A172 (cell line): Measurements from ENCODE around the gene RCOR1. TPM values are rescaled to one million over a fixed set of nuclear protein-coding genes. Genes with fewer than 3 reads are reported as not detected.

Source experiments
- DNase-seq: peaks from one replicate; pipeline ENCODE4 v3.0.0-alpha.2; 2015; ENCODE audit warnings: low spot score
- total RNA-seq: library from RNA; depleted of rRNA; stranded (reverse); fragments of >200 nt; shearing (Covaris generic); gene quantifications from 2 replicates; pipeline ENCODE4 v1.2.3, GENCODE V29; 2014; rRNA removed

RCOR1 gene
- total RNA-seq, 1 experiment from 2014 or later, result 11.1 TPM

- DNase-seq, result peak; percentile 30
These were observed 183.7 kb downstream of the RCOR1 start for GRCh38 chr14:102775855-102776760.

GRCh38 chr14:102776761-102777710 is 184.6 kb downstream of the RCOR1 start, which contains the start of gene TRAF3:
TRAF3 (plus strand) TSS chr14:102777449; CDS start chr14:102870202, 92,753 bp downstream.
- DNase-seq, result no peak

GRCh38 chr14:102777711-102778337 is 185.4 kb downstream of the RCOR1 start:
- no peak for DNase-seq

GRCh38 chr14:102778338-102779083 is 186.1 kb downstream of the RCOR1 start:
- no peak for DNase-seq

GRCh38 chr14:102779084-102779462 is 186.6 kb downstream of the RCOR1 start:
- DNase-seq, result no peak

GRCh38 chr14:102779574-102780315 is 187.3 kb downstream of the RCOR1 start:
- no peak for DNase-seq

Other genes with a start within 250 kb of the RCOR1 start
- 47.4 and 51.2 TPM in 2 replicates for gene CINP, start 229.8 kb upstream of the RCOR1 start, total RNA-seq
- 2.4 and 7.1 TPM in 2 replicates for gene TECPR2, start 229.7 kb upstream of the RCOR1 start, total RNA-seq
- 23.6 and 25.5 TPM in 2 replicates for gene ANKRD9, start 82.9 kb upstream of the RCOR1 start, total RNA-seq
- gene TRAF3, start 184.8 kb downstream of the RCOR1 start, total RNA-seq, result 14.0 and 16.8 TPM in 2 replicates